Fibroblast of the aortic adventitia (primary cell): Measurements from ENCODE around the gene MBTPS1. TPM values are rescaled to one million over a fixed set of nuclear protein-coding genes. Genes with fewer than 3 reads are reported as not detected.
"Not testable (repeated sequence)": the region's sequence is repeated elsewhere in the genome, so short reads cannot be mapped to it uniquely, and the experiment has no call there.

ENCODE experiments used
- DNase-seq: peaks from one replicate; pipeline ENCODE4 v3.0.0-alpha.2; 2010; ENCODE audit warnings: low read depth
- H3K4me3 ChIP-seq: 2 replicates; pipeline ENCODE4 v1.5.1; 2011; ENCODE audit warnings: low read depth, mild to moderate bottlenecking, control low read depth, low read length, moderate library complexity
- total RNA-seq: library from RNA; depleted of rRNA; stranded (reverse); fragments of >200 nt; gene quantifications from 2 replicates; pipeline ENCODE4 v1.2.3, GENCODE V29; 2012; ENCODE audit warnings: low replicate concordance
- TF ChIP-seq, protein P1 (sequence below): IDR thresholded peaks from 2 replicates; pipeline ENCODE4 v1.5.1; 2011; ENCODE audit warnings: mild to moderate bottlenecking, low read length, control low read depth, inconsistent platforms; ENCODE audit not compliant: insufficient read depth

Gene MBTPS1
- total RNA-seq, 1 donor = 89.0 TPM

DNA sequence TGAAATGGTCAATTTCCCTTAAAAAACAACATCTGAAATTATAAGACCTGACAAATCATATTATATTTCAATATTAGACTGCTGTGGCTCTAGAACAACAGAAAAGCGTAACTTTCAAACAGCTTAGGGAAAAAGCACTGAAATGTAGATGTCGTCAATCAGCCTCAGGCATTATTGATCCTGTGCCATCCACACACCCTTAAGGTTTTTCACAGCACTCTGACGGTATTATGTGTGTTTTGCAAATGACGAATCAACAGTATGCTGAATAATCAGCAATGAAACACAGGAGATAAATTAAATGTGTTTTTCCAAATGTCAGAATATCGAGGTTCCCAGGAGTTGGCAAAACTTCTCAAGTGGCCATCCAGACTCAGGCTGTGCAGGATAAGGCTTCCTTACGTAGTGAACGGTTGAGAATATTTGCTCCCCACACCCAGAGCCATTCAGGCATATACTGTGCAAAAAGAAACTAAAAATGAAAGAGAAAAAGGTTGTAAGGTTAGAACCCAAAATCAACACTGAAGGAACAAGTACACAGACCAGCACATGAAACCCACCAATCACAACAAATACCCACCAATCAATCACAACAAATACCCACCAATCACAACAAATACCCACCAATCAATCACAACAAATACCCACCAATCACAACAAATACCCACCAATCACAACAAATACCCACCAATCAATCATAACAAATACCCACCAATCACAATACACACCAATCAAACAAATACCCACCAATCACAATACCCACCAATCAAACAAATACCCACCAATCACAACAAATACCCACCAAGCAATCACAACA lies 7.7 kb upstream of the MBTPS1 start:
- no peak overlapping the region for H3K4me3 ChIP-seq
- TF ChIP-seq, protein P1, sequence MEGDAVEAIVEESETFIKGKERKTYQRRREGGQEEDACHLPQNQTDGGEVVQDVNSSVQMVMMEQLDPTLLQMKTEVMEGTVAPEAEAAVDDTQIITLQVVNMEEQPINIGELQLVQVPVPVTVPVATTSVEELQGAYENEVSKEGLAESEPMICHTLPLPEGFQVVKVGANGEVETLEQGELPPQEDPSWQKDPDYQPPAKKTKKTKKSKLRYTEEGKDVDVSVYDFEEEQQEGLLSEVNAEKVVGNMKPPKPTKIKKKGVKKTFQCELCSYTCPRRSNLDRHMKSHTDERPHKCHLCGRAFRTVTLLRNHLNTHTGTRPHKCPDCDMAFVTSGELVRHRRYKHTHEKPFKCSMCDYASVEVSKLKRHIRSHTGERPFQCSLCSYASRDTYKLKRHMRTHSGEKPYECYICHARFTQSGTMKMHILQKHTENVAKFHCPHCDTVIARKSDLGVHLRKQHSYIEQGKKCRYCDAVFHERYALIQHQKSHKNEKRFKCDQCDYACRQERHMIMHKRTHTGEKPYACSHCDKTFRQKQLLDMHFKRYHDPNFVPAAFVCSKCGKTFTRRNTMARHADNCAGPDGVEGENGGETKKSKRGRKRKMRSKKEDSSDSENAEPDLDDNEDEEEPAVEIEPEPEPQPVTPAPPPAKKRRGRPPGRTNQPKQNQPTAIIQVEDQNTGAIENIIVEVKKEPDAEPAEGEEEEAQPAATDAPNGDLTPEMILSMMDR = no peak
- no peak for DNase-seq

DNA sequence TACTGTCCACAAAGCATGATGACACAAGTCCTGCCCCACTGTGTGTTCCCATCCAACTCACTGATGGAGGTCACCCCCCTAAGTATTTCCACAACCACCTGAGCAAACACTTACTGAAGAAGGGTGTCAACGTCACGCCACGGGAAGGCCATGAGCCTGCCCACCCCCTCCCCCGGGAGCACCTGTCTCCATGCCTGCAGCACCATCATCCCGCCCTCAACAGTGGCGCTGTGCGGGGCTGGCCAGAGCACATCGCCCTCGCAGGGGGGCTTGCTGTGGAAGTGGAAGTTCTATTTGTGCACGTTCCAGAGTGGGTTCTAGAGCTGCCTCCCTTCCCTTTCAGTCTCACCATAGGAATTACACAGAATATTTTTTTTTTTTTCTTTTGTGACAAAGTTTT lies 4.3 kb upstream of the MBTPS1 start:
- TF ChIP-seq, protein P1 = no peak
- no peak overlapping the region for H3K4me3 ChIP-seq
- no peak for DNase-seq

DNA sequence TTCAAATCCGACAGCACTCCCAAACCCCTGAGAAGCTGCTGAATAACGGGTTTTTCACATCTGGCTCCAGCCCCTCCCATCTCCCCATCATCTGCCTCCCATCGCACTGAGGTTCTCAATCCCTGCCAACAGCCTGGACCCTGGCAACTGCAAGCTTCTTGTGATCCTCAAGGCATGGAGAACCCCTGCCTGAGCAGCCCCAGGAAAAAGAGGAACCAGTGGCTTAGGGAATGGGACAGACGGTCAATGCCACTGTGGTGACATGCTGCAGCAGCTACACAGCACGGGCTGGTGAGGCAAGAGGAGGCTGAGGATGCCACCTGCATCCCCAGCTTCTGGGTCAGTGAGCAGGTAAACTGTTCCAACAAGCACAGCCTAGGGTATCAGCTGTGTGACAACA lies 3.3 kb upstream of the MBTPS1 start:
- TF ChIP-seq, protein P1 = no peak
- H3K4me3 ChIP-seq = no peak overlapping the region
- no peak for DNase-seq

DNA sequence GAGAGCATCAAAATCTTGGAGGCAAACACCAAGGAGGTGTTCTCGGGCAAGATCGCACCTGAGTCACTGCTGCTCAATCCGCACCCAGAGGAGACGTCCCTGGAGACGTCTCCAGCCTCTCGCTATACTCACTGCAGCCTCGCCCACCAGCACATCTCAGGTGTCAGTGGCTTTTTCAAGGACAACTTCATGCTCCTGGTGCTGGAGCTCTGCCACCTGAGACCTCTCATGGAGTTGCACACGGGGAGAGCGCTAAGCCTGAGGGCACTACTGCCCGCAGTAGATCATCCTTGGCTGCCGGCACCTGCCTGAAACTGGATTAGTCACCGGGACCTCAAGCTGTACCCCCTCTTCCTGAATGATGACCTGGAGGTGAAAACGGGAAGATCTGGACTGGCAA lies 2.6 kb upstream of the MBTPS1 start:
- TF ChIP-seq, protein P1 = no peak

DNA sequence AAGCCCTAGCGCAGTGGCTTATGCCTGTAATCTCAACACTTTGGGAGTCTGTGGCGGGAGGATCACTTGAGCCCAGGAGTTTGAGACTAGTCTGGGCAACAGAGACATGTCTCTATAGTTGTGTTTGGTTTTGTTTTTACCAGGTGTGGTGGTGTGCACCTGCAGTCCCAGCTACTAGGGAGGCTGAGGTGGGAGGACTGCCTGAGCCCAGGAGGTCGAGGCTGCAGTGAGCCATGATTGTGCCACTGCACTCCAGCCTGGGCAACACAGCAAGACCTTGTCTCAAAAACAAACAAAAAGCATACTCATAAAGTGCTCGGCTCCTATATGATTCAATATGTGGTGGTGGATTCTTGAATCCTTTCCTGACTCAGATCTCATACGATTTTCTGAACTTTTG lies 1.6 kb upstream of the MBTPS1 start:
- not testable (repeated sequence) for DNase-seq, H3K4me3 ChIP-seq

More for the DNA sequence above, 2.6 kb upstream of the MBTPS1 start:
- no peak for DNase-seq
- H3K4me3 ChIP-seq = no peak overlapping the region

DNA sequence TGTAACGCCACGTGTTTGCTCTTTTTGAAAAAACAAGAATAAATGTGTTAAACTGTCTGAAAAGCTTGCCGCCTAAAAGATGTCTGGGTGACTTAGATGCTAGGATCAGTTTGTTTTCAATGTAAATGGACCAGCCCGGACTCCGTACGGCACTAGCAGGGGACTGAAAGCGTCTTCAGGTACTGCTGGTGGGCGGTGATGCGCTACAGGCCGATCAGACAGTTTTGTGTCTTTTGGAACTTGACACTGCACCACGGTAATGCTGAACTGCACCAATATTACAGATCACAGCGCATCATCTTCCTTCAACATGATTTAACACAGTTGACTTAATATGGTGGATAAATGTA lies 727 bp upstream of the MBTPS1 start:
- H3K4me3 ChIP-seq = peak overlapping the region; percentile 91
- DNase-seq = no peak
- TF ChIP-seq, protein P1 = no peak

DNA sequence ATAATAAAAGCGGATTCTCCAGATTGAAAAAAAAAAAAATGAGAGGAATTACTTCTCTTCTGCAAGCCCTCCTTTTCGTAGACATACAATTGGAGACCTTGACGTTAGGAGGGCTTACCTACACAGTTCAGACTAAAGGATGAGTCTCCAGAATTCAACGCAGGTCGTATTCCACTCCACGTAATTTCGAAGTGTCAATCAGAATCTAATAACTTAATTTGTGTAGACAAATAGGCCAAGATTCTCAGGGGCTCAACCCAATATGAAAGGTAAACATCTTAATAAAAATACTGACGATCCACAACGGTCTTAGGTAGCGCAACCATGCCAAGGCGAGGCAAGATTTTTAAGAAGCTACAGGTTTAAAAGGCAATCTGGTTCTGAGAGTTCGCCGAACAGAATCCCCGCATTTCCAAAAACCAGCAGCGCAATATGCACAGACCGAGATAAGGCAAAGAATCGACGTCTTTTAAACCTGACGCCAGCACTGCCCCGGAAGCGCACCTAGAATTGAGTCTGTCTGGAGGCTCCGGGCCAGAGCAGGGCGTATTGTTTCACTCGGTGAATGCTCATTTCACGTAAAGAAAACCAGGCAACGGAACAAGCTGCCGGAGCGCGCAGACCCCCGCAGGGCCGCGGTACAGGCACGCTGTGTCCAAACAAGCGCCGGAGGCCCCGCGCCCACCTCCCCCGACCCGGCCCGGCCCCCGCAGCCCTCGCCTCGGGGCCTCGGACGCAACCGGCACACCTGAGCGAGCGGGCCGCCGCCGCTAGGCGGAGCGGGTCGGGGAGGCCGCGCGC lies 623 bp downstream of the MBTPS1 start:
- peak; percentile 59 for DNase-seq
- TF ChIP-seq, protein P1 = peak; percentile 24
- H3K4me3 ChIP-seq = peak overlapping the region; percentile 91

DNA sequence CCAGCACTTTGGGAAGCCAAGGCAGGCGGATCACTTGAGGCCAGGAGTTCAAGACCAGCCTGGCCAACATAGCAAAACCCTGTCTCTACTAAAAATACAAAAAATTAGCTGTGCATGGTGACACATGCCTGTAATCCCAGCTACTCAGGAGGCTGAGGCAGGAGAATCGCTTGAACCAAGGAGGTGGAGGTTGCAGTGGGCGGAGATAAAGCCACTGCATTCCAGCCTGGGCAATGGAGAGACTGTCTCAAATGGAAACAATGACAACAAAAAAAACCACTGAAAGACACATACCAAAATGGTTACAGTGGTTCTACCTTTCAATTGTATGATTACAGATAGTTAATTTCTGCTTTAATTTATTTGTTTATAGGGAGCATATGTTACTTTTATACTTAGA lies 4.8 kb downstream of the MBTPS1 start:
- DNase-seq, H3K4me3 ChIP-seq: not testable (repeated sequence)
